IMR-90 (cell line): ENCODE results near the gene SAXO1. TPM values are rescaled to one million over a fixed set of nuclear protein-coding genes. Genes with fewer than 3 reads are reported as not detected.
A peak's percentile ranks its signal among the peaks of the same experiment; 100 is the strongest.

Experiments used
- ATAC-seq: fragments of 200-7000 bp; cut with Tn5 transposase; 2 replicates; pipeline ENCODE4 v1.9.1; 2020; ENCODE audit warnings: low read depth, mild to moderate bottlenecking, moderate library complexity
- BruUV-seq: library from RNA; stranded (reverse); fragments of 400-500 nt; replicated peaks from 2 replicates; lab custom pipeline; 2021; lab: Mats Ljungman, UMichigan
- CTCF ChIA-PET: fragments of 300-600 bp; formaldehyde crosslinking; extraction: SDS; loops from one replicate; lab custom pipeline; 2021; ENCODE audit warnings: antibody characterized with exemption; lab: Yijun Ruan, JAX
- POLR2A ChIA-PET: fragments of 300-600 bp; sonication (Branson Sonifier 250); formaldehyde crosslinking; loops from one replicate; lab custom pipeline; 2022; ENCODE audit warnings: antibody characterized with exemption; ENCODE audit not compliant: unreplicated experiment; lab: Charles Lee
- DNase-seq: peaks from one replicate; pipeline ENCODE4 v3.0.0; 2013
- H2AFZ ChIP-seq: replicated peaks from 2 replicates; pipeline ENCODE3; 2013; ENCODE audit warnings: low read length, mild to moderate bottlenecking; ENCODE audit not compliant: poor library complexity
- H2AK5ac ChIP-seq: 2 replicates; pipeline ENCODE4 v1.6.1; 2013; ENCODE audit warnings: low read depth, low read length, inconsistent platforms
- H2AK9ac ChIP-seq: replicated peaks from 2 replicates; pipeline ENCODE3; 2013; ENCODE audit warnings: mild to moderate bottlenecking, low read depth, low read length, moderate library complexity; ENCODE audit not compliant: poor library complexity
- H2BK120ac ChIP-seq: 2 replicates; pipeline ENCODE4 v1.6.1; 2013; ENCODE audit warnings: low read depth, low read length, inconsistent platforms
- H2BK15ac ChIP-seq: 3 replicates; pipeline ENCODE4 v1.6.1; 2013; ENCODE audit warnings: low read depth, low read length, inconsistent platforms
- H2BK20ac ChIP-seq: 2 replicates; pipeline ENCODE4 v1.6.1; 2013; ENCODE audit warnings: low read depth, mild to moderate bottlenecking, inconsistent platforms, low read length, moderate library complexity
- H2BK5ac ChIP-seq: 2 replicates; pipeline ENCODE4 v1.6.1; 2013; ENCODE audit warnings: mild to moderate bottlenecking, low read depth, low read length, inconsistent platforms; ENCODE audit not compliant: poor library complexity, severe bottlenecking
- H3K14ac ChIP-seq: replicated peaks from 2 replicates; pipeline ENCODE4 v1.6.1; 2013; ENCODE audit warnings: low read depth, low read length, inconsistent platforms
- H3K18ac ChIP-seq: 2 replicates; pipeline ENCODE4 v1.6.1; 2013; ENCODE audit warnings: low read depth, low read length, control low read depth
- H3K23ac ChIP-seq: 2 replicates; pipeline ENCODE4 v1.6.1; 2013; ENCODE audit warnings: low read depth, low read length, inconsistent platforms
- H3K27ac ChIP-seq: 2 replicates; pipeline ENCODE4 v1.5.1; 2013; ENCODE audit warnings: mild to moderate bottlenecking, control low read depth, low read length; ENCODE audit not compliant: insufficient read depth
- H3K27me3 ChIP-seq: 2 replicates; pipeline ENCODE4 v1.6.1; 2013; ENCODE audit warnings: low read length; ENCODE audit not compliant: control insufficient read depth, insufficient read depth
- H3K36me3 ChIP-seq: 2 replicates; pipeline ENCODE4 v1.6.1; 2013; ENCODE audit warnings: low read length, mixed read lengths; ENCODE audit not compliant: control insufficient read depth, insufficient read depth
- H3K4ac ChIP-seq: 2 replicates; pipeline ENCODE4 v1.6.1; 2013; ENCODE audit warnings: low read depth, low read length, inconsistent platforms
- H3K4me1 ChIP-seq: 2 replicates; pipeline ENCODE4 v1.6.1; 2013; ENCODE audit warnings: low read length, mixed read lengths; ENCODE audit not compliant: control insufficient read depth, insufficient read depth
- H3K4me2 ChIP-seq: 2 replicates; pipeline ENCODE4 v1.6.1; 2013; ENCODE audit warnings: low read depth, mild to moderate bottlenecking, control low read depth, low read length, moderate library complexity
- H3K4me3 ChIP-seq: 2 replicates; pipeline ENCODE4 v1.5.1; 2013; ENCODE audit warnings: low read depth, mild to moderate bottlenecking, control low read depth, low read length, moderate library complexity; ENCODE audit not compliant: insufficient read depth
- H3K56ac ChIP-seq: 2 replicates; pipeline ENCODE4 v1.6.1; 2013; ENCODE audit warnings: low read length, inconsistent platforms; ENCODE audit not compliant: insufficient read depth; ENCODE audit errors: extremely low read depth
- H3K79me1 ChIP-seq, 2 experiments: 2 replicates each; pipeline ENCODE4 v1.6.1; 2013; ENCODE audit warnings: low read length in 2 of 2, inconsistent platforms in 1 of 2, low read depth in 1 of 2
- H3K9ac ChIP-seq: 2 replicates; pipeline ENCODE4 v1.6.1; 2013; ENCODE audit warnings: low read depth, low read length, control low read depth
- H3K9me1 ChIP-seq: 2 replicates; pipeline ENCODE4 v1.6.1; 2013; ENCODE audit warnings: low read length, inconsistent platforms; ENCODE audit not compliant: insufficient read depth
- H3K9me3 ChIP-seq: 2 replicates; pipeline ENCODE4 v1.6.1; 2013; ENCODE audit warnings: low read length; ENCODE audit not compliant: control insufficient read depth, insufficient read depth
- H4K20me1 ChIP-seq: 2 replicates; pipeline ENCODE4 v1.6.1; 2013; ENCODE audit warnings: low read length, inconsistent platforms; ENCODE audit not compliant: insufficient read depth
- H4K5ac ChIP-seq: 2 replicates; pipeline ENCODE4 v1.6.1; 2013; ENCODE audit warnings: mild to moderate bottlenecking, low read depth, low read length, control low read depth
- H4K8ac ChIP-seq, 2 experiments: 2 replicates each; pipeline ENCODE4 v1.6.1; 2013; ENCODE audit warnings: low read depth in 2 of 2, low read length in 2 of 2, control low read depth in 1 of 2, inconsistent platforms in 1 of 2
- H4K91ac ChIP-seq: 2 replicates; pipeline ENCODE4 v1.6.1; 2013; ENCODE audit warnings: low read depth, low read length, inconsistent platforms; ENCODE audit not compliant: insufficient read depth
- FOS ChIP-seq: fragments of 150-350 bp; IDR thresholded peaks from 2 replicates; pipeline ENCODE4 v1.6.1; 2016; ENCODE audit warnings: low read depth, low read length
- MAFK ChIP-seq: IDR thresholded peaks from 2 replicates; pipeline ENCODE4 v1.6.1; 2012; ENCODE audit warnings: low read depth, low read length, improper control_type of control experiment
- MAZ ChIP-seq: IDR thresholded peaks from 2 replicates; pipeline ENCODE4 v1.6.1; 2012; ENCODE audit warnings: low read depth, mild to moderate bottlenecking, low read length, improper control_type of control experiment, moderate library complexity, borderline replicate concordance
- MXI1 ChIP-seq: IDR thresholded peaks from 2 replicates; pipeline ENCODE4 v1.6.1; 2012; ENCODE audit warnings: low read depth, mild to moderate bottlenecking, low read length, moderate library complexity, borderline replicate concordance
- POLR2A ChIP-seq: IDR thresholded peaks from 2 replicates; pipeline ENCODE4 v1.6.1; 2012; ENCODE audit warnings: mild to moderate bottlenecking, low read depth, low read length
- WGBS, 2 experiments: methylation state at CpG; one replicate each; pipeline versions ENCODE4 v1.1.5 to v1.1.7; 2013; ENCODE audit warnings: missing lambda C conversion rate in 2 of 2; ENCODE audit not compliant: insufficient read length in 1 of 2; ENCODE audit errors: extremely low coverage in 2 of 2; 5-methylcytosine and 5-hydroxymethylcytosine counted together
- dilution Hi-C: fragments of 300-500 bp; cut with HindIII; formaldehyde crosslinking; loops from one replicate; pipeline ENCODE4 v1.14.3; 2018; ENCODE audit warnings: low sequenced_read_pairs; ENCODE audit not compliant: unreplicated experiment
- in situ Hi-C: fragments of 300-500 bp; cut with MboI; formaldehyde crosslinking; loops from 3 replicates; pipeline ENCODE4 v1.14.3; 2019; ENCODE audit warnings: low sequenced_read_pairs, inconsistent platforms, mixed read lengths
- intact Hi-C: fragments of 100-400 bp; cut with micrococcal nuclease; formaldehyde crosslinking; loops from 2 replicates; pipeline ENCODE4 v1.10.0; 2022
- polyA plus RNA-seq, 3 experiments: library from polyadenylated mRNA; depleted of rRNA; stranded (reverse); fragments of >200 nt; gene quantifications; 2 replicates each; pipeline ENCODE4 v1.2.3, GENCODE V29; 2012; ENCODE audit warnings: low replicate concordance in 1 of 3
- total RNA-seq: library from RNA; depleted of rRNA; stranded (reverse); fragments of >200 nt; gene quantifications from 2 replicates; pipeline ENCODE4 v1.2.3, GENCODE V29; 2012
- TF ChIP-seq, protein P1 (sequence below): fragments of 150-350 bp; IDR thresholded peaks from 2 replicates; pipeline ENCODE4 v1.6.1; 2017; ENCODE audit warnings: mild to moderate bottlenecking, antibody characterized with exemption, low read length, low read depth

Gene SAXO1
- total and polyA plus RNA-seq, 2 of the 4 experiments (the other 2 are of a cell fraction), result not detected

DNA sequence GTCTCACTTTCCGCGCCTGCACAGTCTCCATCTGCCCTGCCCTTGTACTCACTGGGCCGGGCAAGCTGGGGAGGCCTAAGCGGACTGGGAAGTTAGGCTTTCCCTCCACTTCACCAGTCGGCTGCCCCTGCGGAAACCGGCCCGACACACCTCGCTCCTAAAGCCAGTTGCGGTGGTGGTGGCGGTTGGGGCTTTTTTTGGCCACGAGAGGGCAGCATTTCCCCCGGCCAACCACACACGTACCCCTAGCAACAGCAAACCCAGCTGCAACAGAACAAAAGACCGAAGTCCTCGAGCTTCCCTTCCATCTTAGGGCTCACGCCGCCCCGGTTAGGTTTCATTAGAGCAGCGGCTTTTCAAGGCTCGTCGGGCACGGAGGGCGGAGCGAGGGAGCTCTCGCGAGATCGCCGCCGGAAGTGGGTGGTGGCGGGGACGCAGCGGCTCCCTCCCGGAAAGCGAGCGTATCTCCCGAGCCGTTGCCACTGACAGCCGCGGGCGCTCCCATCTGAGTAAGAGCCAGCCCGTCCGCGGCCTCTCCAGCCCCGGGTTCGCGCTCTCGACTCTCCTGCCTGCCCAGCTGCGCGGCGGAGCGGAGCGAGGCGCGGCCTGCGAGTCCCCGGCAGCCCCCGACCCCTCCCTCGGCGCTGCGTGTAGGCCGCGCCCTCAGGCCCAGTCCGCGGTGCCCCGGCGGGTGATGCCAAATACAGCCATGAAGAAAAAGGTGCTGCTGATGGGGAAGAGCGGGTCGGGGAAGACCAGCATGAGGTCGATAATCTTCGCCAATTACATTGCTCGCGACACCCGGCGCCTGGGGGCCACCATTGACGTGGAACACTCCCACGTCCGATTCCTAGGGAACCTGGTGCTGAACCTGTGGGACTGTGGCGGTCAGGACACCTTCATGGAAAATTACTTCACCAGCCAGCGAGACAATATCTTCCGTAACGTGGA, 16.2 kb upstream of the SAXO1 start, which contains the start of gene RRAGA (continued):
- TF ChIP-seq, protein P1, sequence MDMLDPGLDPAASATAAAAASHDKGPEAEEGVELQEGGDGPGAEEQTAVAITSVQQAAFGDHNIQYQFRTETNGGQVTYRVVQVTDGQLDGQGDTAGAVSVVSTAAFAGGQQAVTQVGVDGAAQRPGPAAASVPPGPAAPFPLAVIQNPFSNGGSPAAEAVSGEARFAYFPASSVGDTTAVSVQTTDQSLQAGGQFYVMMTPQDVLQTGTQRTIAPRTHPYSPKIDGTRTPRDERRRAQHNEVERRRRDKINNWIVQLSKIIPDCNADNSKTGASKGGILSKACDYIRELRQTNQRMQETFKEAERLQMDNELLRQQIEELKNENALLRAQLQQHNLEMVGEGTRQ, result no peak
- TF ChIP-seq FOS (no peak), MAZ (peak; percentile 80)

DNA sequence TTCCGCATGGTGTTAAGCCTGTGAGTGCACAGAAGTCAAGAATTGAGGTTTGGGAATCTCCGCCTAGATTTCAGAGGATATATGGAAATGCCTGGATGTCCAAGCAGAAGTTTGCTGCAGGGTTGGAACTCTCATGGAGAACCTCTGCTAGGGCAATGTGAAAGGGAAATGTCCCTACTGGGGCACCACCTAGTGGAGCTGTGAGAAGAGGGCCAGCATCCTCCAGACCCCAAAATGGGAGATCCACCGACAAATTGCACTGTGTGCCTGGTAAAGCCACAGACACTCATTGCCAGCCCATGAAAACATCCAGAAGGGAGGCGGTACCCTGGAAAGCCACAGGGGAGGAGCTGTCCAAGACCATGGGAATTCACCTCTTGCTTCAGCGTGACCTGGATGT, 3.6 kb upstream of the SAXO1 start:
- Histone ChIP-seq H3K18ac (no peak overlapping the region), H4K91ac (no peak overlapping the region), H3K23ac (no peak overlapping the region), H2BK5ac (no peak overlapping the region), H4K8ac (no peak overlapping the region), H3K9me3 (no peaks in the 10 kb centered on the region), H2AFZ (no peak overlapping the region), H3K9me1 (no peaks in the 10 kb centered on the region), H2BK120ac (no peak overlapping the region), H4K20me1 (no peaks in the 10 kb centered on the region), H3K36me3 (no peaks in the 10 kb centered on the region), H3K27me3 (no peaks in the 10 kb centered on the region; the same call in none of the 2 replicates), H3K4me1 (no peaks in the 10 kb centered on the region), H3K56ac (no peak overlapping the region), H3K4me2 (no peak overlapping the region), H3K27ac (no peak overlapping the region), H2BK15ac (no peak overlapping the region), H3K14ac (no peak overlapping the region), H2BK20ac (no peak overlapping the region), H3K4me3 (no peak overlapping the region), H2AK9ac (no peak overlapping the region), H2AK5ac (no peak overlapping the region), H3K4ac (no peak overlapping the region), H4K5ac (no peak overlapping the region), H3K9ac (no peak overlapping the region), H3K79me1 (no peaks in the 10 kb centered on the region)
- in situ Hi-C loops (loop anchor here (25.0 kb wide), 1 partner anchor 1499 kb away; no protein-coding TSS in a partner anchor), intact Hi-C loops (no loop called here), dilution Hi-C loops (no loop called here)
- DNase-seq (no peak), ATAC-seq (no peak)
- BruUV-seq, result no TSS peak
- 90% methylated on average over 2 of the region's 5 CpGs; no CpG with 5 or more reads in 1 of the 2 experiments for WGBS, 2 experiments
- TF ChIP-seq POLR2A (no peak), MAFK (no peak), MXI1 (no peak)
- ChIA-PET CTCF (interaction anchor here (1.0 kb wide), 1 partner anchor 13 kb away, joined by 3 read pairs; the partner anchor contains the start of gene RRAGA), POLR2A (no interaction called here)
